Cerebellar nuclear complex (tissue), 1 donor: ENCODE measurements around the gene DTX3.
"Not testable (repeated sequence)": the region's sequence is repeated elsewhere in the genome, so short reads cannot be mapped to it uniquely, and the experiment has no call there.

Experiments used
- DNase-seq, 2 experiments: peaks; one replicate each; lab custom pipeline; 2025; lab: John Stamatoyannopoulos, UW

Gene DTX3

GRCh38 chr12:57632073-57632957, 27.7 kb downstream of the DTX3 start:
- DNase-seq: no peak

DNA sequence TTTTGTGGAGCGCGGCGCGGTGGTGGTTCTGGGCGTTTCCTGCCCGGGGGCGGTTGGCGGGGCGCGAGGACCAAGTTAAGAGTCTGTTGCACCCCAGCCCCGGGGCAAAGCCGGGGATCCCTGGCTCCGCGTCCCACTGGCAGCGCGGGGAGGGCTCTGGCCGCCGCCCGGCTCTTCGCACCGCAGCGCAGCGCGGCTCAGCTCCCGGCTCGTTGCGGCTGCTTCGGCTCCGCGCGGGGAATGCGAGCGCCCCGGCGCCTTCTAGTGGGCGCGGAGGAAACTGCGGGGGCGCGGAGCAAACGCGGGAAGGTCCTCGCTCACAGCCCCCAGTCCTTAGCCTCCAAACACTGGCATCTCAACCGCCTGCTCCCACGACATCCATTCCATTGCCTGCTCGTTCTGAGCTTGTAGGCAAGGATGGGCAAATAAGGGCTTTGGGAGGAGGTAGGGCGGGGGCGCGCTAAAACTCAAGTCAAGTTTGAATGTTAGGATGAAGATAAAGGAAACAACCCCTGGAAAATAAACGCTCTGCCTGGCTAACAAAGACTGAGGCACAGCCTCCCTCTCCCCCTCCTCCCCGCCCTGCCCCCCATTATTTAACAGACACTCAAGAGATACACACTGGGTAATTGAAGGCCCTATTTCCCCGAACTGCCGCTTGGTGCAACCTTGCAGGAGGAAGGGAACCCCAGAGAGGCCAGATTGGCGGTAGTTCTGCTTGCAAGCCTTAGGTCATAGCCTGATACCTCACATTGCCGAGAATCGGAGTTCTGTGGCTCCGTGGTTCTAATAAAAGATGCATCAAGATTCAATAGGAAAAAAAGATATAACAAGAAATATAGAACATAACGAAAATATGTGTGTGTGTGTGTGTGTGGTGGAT, 28.6 kb downstream of the DTX3 start, which contains the start of gene B4GALNT1:
TSS of gene B4GALNT1 (minus strand) at position 244 of the 883 bp plus-strand sequence. CDS start 1,069 bp downstream, outside the sequence.
- peak in 1 of 2 experiments; percentile 59 for DNase-seq

DNA sequence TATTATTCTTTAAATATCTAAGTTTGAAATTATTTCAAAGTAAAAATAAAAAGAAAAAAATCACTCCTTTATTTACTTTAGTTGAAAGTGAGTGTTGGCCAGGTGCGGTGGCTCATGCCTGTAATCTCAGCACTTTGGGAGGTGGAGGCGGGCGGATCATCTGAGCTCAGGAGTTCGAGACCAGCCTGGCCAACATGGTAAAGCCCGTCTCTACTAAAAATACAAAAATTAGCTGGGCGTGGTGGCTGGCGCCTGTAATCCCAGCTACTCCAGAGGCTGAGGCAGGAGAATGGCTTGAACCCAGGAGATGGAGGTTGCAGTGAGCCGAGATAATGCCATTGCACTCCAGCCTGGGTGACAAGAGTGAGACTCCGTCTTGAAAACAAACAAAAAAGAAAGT, 32.1 kb downstream of the DTX3 start:
- not testable (repeated sequence) for DNase-seq

GRCh38 chr12:57637364-57637763, 32.7 kb downstream of the DTX3 start:
- no peak for DNase-seq

GRCh38 chr12:57638096-57638495, 33.5 kb downstream of the DTX3 start:
- DNase-seq: no peak

DNA sequence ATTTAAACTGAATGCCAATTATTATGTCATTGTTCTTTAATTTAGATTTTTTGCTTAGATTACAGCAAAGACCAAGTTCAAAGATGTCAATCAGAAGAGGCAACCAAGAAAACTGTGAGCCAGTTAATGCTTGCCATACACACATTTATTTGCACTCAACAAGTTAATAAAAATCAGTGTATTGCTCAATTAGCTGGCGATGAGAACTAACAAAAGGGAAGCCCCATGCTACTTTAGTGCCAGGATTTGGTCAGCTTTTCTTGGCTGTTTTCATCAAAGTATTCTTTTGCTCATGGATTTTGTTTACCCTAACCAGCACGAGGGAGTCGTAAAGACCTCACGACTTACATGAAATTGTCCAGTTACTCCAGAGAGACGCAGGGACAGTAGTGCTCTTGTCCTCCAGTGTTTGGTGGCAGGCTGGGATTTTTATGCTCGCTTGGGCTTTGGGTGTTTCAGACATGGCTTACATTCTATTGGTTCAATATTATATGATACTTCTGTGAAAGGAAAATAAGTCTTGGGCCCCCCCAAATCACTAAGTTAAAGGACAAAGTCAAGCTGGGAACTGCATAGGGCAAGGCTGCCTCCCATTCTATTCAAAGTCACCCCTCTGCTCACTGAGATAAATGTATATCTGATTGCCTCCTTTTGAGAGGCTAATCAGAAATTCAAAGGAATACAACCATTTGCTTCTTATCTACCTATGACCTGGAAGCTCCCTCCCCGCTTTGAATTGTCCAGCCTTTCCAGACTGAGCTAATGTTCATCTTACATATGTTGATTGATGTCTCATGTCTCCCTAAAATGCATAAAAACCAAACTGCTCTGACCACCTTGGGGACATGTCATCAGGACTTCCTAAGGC, 35.8 kb downstream of the DTX3 start:
- no peak for DNase-seq

DNA sequence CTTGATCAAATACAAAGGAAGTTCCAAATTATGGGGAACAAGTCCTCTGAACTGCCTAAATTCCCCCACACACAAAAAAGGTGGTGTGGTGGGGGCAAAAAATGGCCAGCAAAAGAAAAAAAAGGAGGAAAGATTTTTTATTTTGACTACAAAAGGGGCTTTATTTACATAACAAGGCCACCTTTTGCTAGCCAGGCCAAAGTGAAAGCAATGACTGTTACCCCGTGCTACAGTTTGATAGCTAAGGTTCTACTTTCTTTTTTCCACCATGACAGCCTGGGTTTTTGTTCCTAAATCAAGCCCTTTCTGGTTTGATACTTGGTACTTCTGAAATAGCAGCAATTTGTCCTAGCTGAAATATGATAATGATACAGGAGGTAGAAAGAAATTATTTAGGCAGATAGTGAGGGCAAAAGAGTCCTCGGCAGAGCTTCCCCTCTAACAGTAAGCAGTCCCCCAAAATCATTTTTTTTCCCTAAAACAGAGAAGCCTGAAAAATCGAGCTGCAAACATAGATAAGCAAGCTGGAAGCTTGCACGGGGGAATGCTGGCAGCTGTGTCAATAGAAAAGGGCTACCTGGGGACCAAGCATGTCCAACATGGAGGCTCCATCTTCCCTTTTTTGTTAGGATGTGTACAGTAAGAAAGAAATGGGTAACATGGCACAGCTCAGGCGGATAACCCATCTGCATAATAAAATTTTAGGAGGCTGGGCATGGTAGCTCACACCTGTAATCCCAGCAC, 37.2 kb downstream of the DTX3 start:
- no peak for DNase-seq

DNA sequence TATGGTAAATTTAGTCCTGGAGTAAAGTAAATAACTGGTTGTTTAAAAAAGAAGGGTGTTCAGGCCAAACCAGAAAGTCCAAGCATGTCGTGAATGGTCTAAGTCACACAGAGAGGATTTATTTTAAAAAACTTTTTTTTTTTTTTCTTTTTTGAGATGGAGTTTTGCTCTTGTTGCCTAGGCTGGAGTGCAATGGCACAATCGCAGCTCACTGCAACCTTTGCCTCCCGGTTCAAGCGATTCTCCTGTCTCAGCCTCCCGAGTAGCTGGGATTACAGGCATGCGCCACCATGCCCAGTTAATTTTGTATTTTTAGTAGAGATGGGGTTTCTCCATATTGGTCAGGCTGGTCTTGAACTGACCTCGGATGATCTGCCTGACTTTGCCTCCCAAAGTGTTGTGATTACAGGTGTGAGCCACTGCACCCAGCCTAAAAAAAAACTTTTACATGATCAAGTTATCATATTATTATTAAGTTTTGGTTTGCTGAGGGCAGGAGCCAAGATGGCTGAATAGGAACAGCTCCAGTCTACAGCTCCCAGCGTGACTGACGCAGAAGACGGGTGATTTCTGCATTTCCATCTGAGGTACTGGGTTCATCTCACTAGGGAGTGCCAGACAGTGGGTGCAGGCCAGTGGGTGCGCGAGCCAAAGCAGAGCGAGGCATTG, 41.5 kb downstream of the DTX3 start:
- DNase-seq: not testable (repeated sequence)

- DNase-seq: not testable (repeated sequence)
Measured at GRCh38 chr12:57646659-57647049, 42.0 kb downstream of the DTX3 start.

DNA sequence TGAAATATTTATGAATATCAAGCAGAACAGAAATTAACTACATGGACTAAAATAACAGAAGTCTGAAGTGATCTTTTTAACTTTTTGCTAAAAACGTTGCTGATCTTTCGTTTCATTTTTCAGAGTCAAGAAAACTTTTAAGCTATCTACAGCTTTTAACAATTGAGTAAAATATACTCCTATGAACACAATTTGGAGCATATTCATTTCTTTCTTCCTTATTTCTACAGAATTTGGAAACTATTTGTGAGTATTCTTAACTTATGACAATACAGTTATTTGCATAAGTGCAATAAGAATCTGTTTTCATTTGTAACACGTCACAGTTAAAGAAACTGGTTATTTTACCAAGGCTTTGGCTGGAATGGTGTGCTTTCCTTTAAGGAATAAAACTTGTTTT, 49.4 kb downstream of the DTX3 start:
- no peak for DNase-seq

GRCh38 chr12:57655541-57656240, 51.1 kb downstream of the DTX3 start:
- DNase-seq: no peak

GRCh38 chr12:57656408-57656807, 51.8 kb downstream of the DTX3 start:
- DNase-seq: not testable (repeated sequence)

DNA sequence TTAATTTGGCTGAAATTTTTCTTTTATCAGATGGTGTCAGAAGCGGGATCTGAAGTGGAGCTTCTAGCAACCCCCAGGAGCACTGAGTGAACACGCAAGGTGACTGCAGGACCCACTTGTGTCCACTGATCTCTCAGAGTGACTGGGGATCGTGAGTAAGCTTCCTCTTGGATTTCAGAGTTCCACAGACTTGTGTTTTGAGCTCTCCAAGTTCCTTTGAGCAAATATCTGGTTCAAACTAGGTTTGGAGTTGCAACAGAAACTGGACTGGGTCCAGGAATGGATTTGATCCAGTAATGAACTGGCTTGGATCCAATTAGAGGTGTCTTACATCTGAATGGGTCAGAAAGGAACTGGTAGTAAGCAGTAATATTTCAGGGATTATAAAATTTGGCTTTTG, 53.1 kb downstream of the DTX3 start:
- no peak for DNase-seq

DNA sequence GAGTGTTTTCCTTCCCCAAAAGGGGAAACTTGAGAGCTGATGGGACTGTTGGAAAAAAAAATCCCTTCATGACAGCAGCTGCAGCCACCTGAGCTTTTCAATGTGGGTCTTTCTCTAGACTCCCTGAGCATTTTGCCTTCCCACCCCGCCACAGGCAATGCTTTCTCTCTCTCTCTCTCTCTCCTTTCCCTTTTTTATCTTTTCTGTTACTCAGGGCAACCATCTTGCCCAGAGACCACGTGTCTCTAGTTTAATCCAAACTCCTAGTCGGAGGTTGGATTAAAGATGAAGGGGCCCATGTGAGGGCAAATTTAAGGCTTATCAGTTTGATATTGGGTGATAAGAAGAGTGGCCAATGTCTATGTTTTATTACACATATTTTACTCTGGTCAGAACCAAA, 54.3 kb downstream of the DTX3 start:
- no peak for DNase-seq
